Neural progenitor cell (in vitro differentiated cells): ENCODE measurements around the gene IGSF21.
A peak's percentile ranks its signal among the peaks of the same experiment; 100 is the strongest.

ENCODE experiments used
- CTCF ChIP-seq: fragments of 200-600 bp; sonication (generic); IDR thresholded peaks from 2 replicates; pipeline ENCODE4 v1.5.1; 2017; ENCODE audit warnings: antibody characterized with exemption, mild to moderate bottlenecking
- EZH2phosphoT487 ChIP-seq: fragments of 200-600 bp; sonication (generic); IDR thresholded peaks from 2 replicates; pipeline ENCODE4 v1.6.1; 2017; ENCODE audit warnings: antibody characterized with exemption

GRCh38 chr1:18302788-18303413 lies 195.3 kb downstream of the IGSF21 start:
- TF ChIP-seq CTCF (peak; percentile 72), EZH2phosphoT487 (no peak)
